IMR-90 (cell line): ENCODE results near the gene ANO9. TPM values are rescaled to one million over a fixed set of nuclear protein-coding genes. Genes with fewer than 3 reads are reported as not detected.

Experiments used
- ATAC-seq: fragments of 200-7000 bp; cut with Tn5 transposase; 2 replicates; pipeline ENCODE4 v1.9.1; 2020; ENCODE audit warnings: low read depth, mild to moderate bottlenecking, moderate library complexity
- BruUV-seq: library from RNA; stranded (reverse); fragments of 400-500 nt; replicated peaks from 2 replicates; lab custom pipeline; 2021; lab: Mats Ljungman, UMichigan
- CTCF ChIA-PET: fragments of 300-600 bp; formaldehyde crosslinking; extraction: SDS; loops from one replicate; lab custom pipeline; 2021; ENCODE audit warnings: antibody characterized with exemption; lab: Yijun Ruan, JAX
- POLR2A ChIA-PET: fragments of 300-600 bp; sonication (Branson Sonifier 250); formaldehyde crosslinking; loops from one replicate; lab custom pipeline; 2022; ENCODE audit warnings: antibody characterized with exemption; ENCODE audit not compliant: unreplicated experiment; lab: Charles Lee
- DNase-seq: peaks from one replicate; pipeline ENCODE4 v3.0.0; 2013
- H2AFZ ChIP-seq: replicated peaks from 2 replicates; pipeline ENCODE3; 2013; ENCODE audit warnings: low read length, mild to moderate bottlenecking; ENCODE audit not compliant: poor library complexity
- H2AK5ac ChIP-seq: 2 replicates; pipeline ENCODE4 v1.6.1; 2013; ENCODE audit warnings: low read depth, low read length, inconsistent platforms
- H2AK9ac ChIP-seq: replicated peaks from 2 replicates; pipeline ENCODE3; 2013; ENCODE audit warnings: mild to moderate bottlenecking, low read depth, low read length, moderate library complexity; ENCODE audit not compliant: poor library complexity
- H2BK120ac ChIP-seq: 2 replicates; pipeline ENCODE4 v1.6.1; 2013; ENCODE audit warnings: low read depth, low read length, inconsistent platforms
- H2BK15ac ChIP-seq: 3 replicates; pipeline ENCODE4 v1.6.1; 2013; ENCODE audit warnings: low read depth, low read length, inconsistent platforms
- H2BK20ac ChIP-seq: 2 replicates; pipeline ENCODE4 v1.6.1; 2013; ENCODE audit warnings: low read depth, mild to moderate bottlenecking, inconsistent platforms, low read length, moderate library complexity
- H2BK5ac ChIP-seq: 2 replicates; pipeline ENCODE4 v1.6.1; 2013; ENCODE audit warnings: mild to moderate bottlenecking, low read depth, low read length, inconsistent platforms; ENCODE audit not compliant: poor library complexity, severe bottlenecking
- H3K14ac ChIP-seq: replicated peaks from 2 replicates; pipeline ENCODE4 v1.6.1; 2013; ENCODE audit warnings: low read depth, low read length, inconsistent platforms
- H3K18ac ChIP-seq: 2 replicates; pipeline ENCODE4 v1.6.1; 2013; ENCODE audit warnings: low read depth, low read length, control low read depth
- H3K23ac ChIP-seq: 2 replicates; pipeline ENCODE4 v1.6.1; 2013; ENCODE audit warnings: low read depth, low read length, inconsistent platforms
- H3K27ac ChIP-seq: 2 replicates; pipeline ENCODE4 v1.5.1; 2013; ENCODE audit warnings: mild to moderate bottlenecking, control low read depth, low read length; ENCODE audit not compliant: insufficient read depth
- H3K27me3 ChIP-seq: 2 replicates; pipeline ENCODE4 v1.6.1; 2013; ENCODE audit warnings: low read length; ENCODE audit not compliant: control insufficient read depth, insufficient read depth
- H3K36me3 ChIP-seq: 2 replicates; pipeline ENCODE4 v1.6.1; 2013; ENCODE audit warnings: low read length, mixed read lengths; ENCODE audit not compliant: control insufficient read depth, insufficient read depth
- H3K4ac ChIP-seq: 2 replicates; pipeline ENCODE4 v1.6.1; 2013; ENCODE audit warnings: low read depth, low read length, inconsistent platforms
- H3K4me1 ChIP-seq: 2 replicates; pipeline ENCODE4 v1.6.1; 2013; ENCODE audit warnings: low read length, mixed read lengths; ENCODE audit not compliant: control insufficient read depth, insufficient read depth
- H3K4me2 ChIP-seq: 2 replicates; pipeline ENCODE4 v1.6.1; 2013; ENCODE audit warnings: low read depth, mild to moderate bottlenecking, control low read depth, low read length, moderate library complexity
- H3K4me3 ChIP-seq: 2 replicates; pipeline ENCODE4 v1.5.1; 2013; ENCODE audit warnings: low read depth, mild to moderate bottlenecking, control low read depth, low read length, moderate library complexity; ENCODE audit not compliant: insufficient read depth
- H3K56ac ChIP-seq: 2 replicates; pipeline ENCODE4 v1.6.1; 2013; ENCODE audit warnings: low read length, inconsistent platforms; ENCODE audit not compliant: insufficient read depth; ENCODE audit errors: extremely low read depth
- H3K79me1 ChIP-seq, 2 experiments: 2 replicates each; pipeline ENCODE4 v1.6.1; 2013; ENCODE audit warnings: low read length in 2 of 2, inconsistent platforms in 1 of 2, low read depth in 1 of 2
- H3K9ac ChIP-seq: 2 replicates; pipeline ENCODE4 v1.6.1; 2013; ENCODE audit warnings: low read depth, low read length, control low read depth
- H3K9me1 ChIP-seq: 2 replicates; pipeline ENCODE4 v1.6.1; 2013; ENCODE audit warnings: low read length, inconsistent platforms; ENCODE audit not compliant: insufficient read depth
- H3K9me3 ChIP-seq: 2 replicates; pipeline ENCODE4 v1.6.1; 2013; ENCODE audit warnings: low read length; ENCODE audit not compliant: control insufficient read depth, insufficient read depth
- H4K20me1 ChIP-seq: 2 replicates; pipeline ENCODE4 v1.6.1; 2013; ENCODE audit warnings: low read length, inconsistent platforms; ENCODE audit not compliant: insufficient read depth
- H4K5ac ChIP-seq: 2 replicates; pipeline ENCODE4 v1.6.1; 2013; ENCODE audit warnings: mild to moderate bottlenecking, low read depth, low read length, control low read depth
- H4K8ac ChIP-seq, 2 experiments: 2 replicates each; pipeline ENCODE4 v1.6.1; 2013; ENCODE audit warnings: low read depth in 2 of 2, low read length in 2 of 2, control low read depth in 1 of 2, inconsistent platforms in 1 of 2
- H4K91ac ChIP-seq: 2 replicates; pipeline ENCODE4 v1.6.1; 2013; ENCODE audit warnings: low read depth, low read length, inconsistent platforms; ENCODE audit not compliant: insufficient read depth
- CEBPB ChIP-seq: IDR thresholded peaks from 2 replicates; pipeline ENCODE4 v1.6.1; 2012; ENCODE audit warnings: low read depth, low read length, improper control_type of control experiment
- CHD1 ChIP-seq: IDR thresholded peaks from 2 replicates; pipeline ENCODE4 v1.6.1; 2012; ENCODE audit warnings: low read depth, low read length, improper control_type of control experiment
- ELK1 ChIP-seq: fragments of 150-350 bp; IDR thresholded peaks from 2 replicates; pipeline ENCODE4 v1.6.1; 2016; ENCODE audit warnings: low read depth, mild to moderate bottlenecking, low read length, moderate library complexity, borderline replicate concordance
- MXI1 ChIP-seq: IDR thresholded peaks from 2 replicates; pipeline ENCODE4 v1.6.1; 2012; ENCODE audit warnings: low read depth, mild to moderate bottlenecking, low read length, moderate library complexity, borderline replicate concordance
- POLR2A ChIP-seq: IDR thresholded peaks from 2 replicates; pipeline ENCODE4 v1.6.1; 2012; ENCODE audit warnings: mild to moderate bottlenecking, low read depth, low read length
- RAD21 ChIP-seq: IDR thresholded peaks from 2 replicates; pipeline ENCODE4 v1.6.1; 2012; ENCODE audit warnings: low read length, improper control_type of control experiment
- RCOR1 ChIP-seq: IDR thresholded peaks from 2 replicates; pipeline ENCODE4 v1.6.1; 2012; ENCODE audit warnings: mild to moderate bottlenecking, low read length, improper control_type of control experiment; ENCODE audit not compliant: insufficient replicate concordance
- SMC3 ChIP-seq: fragments of 150-350 bp; IDR thresholded peaks from 2 replicates; pipeline ENCODE4 v1.6.1; 2016; ENCODE audit warnings: low read depth, mild to moderate bottlenecking, antibody characterized with exemption, low read length, moderate library complexity
- WGBS, 2 experiments: methylation state at CpG; one replicate each; pipeline versions ENCODE4 v1.1.5 to v1.1.7; 2013; ENCODE audit warnings: missing lambda C conversion rate in 2 of 2; ENCODE audit not compliant: insufficient read length in 1 of 2; ENCODE audit errors: extremely low coverage in 2 of 2; 5-methylcytosine and 5-hydroxymethylcytosine counted together
- dilution Hi-C: fragments of 300-500 bp; cut with HindIII; formaldehyde crosslinking; loops from one replicate; pipeline ENCODE4 v1.14.3; 2018; ENCODE audit warnings: low sequenced_read_pairs; ENCODE audit not compliant: unreplicated experiment
- in situ Hi-C: fragments of 300-500 bp; cut with MboI; formaldehyde crosslinking; loops from 3 replicates; pipeline ENCODE4 v1.14.3; 2019; ENCODE audit warnings: low sequenced_read_pairs, inconsistent platforms, mixed read lengths
- intact Hi-C: fragments of 100-400 bp; cut with micrococcal nuclease; formaldehyde crosslinking; loops from 2 replicates; pipeline ENCODE4 v1.10.0; 2022
- polyA plus RNA-seq, 3 experiments: library from polyadenylated mRNA; depleted of rRNA; stranded (reverse); fragments of >200 nt; gene quantifications; 2 replicates each; pipeline ENCODE4 v1.2.3, GENCODE V29; 2012; ENCODE audit warnings: low replicate concordance in 1 of 3
- total RNA-seq: library from RNA; depleted of rRNA; stranded (reverse); fragments of >200 nt; gene quantifications from 2 replicates; pipeline ENCODE4 v1.2.3, GENCODE V29; 2012
- TF ChIP-seq, protein P1 (sequence below): conservative IDR thresholded peaks from 2 replicates; pipeline ENCODE4 v1.5.1; 2012; ENCODE audit warnings: mild to moderate bottlenecking, low read depth, low read length, improper control_type of control experiment

The ANO9 gene
- total and polyA plus RNA-seq, 2 of the 4 experiments (the other 2 are of a cell fraction), result not detected

- TF ChIP-seq CEBPB (no peak), RAD21 (no peak), POLR2A (no peak), RCOR1 (no peak), CHD1 (no peak), ELK1 (no peak), MXI1 (no peak), SMC3 (no peak)
- TF ChIP-seq, protein P1, sequence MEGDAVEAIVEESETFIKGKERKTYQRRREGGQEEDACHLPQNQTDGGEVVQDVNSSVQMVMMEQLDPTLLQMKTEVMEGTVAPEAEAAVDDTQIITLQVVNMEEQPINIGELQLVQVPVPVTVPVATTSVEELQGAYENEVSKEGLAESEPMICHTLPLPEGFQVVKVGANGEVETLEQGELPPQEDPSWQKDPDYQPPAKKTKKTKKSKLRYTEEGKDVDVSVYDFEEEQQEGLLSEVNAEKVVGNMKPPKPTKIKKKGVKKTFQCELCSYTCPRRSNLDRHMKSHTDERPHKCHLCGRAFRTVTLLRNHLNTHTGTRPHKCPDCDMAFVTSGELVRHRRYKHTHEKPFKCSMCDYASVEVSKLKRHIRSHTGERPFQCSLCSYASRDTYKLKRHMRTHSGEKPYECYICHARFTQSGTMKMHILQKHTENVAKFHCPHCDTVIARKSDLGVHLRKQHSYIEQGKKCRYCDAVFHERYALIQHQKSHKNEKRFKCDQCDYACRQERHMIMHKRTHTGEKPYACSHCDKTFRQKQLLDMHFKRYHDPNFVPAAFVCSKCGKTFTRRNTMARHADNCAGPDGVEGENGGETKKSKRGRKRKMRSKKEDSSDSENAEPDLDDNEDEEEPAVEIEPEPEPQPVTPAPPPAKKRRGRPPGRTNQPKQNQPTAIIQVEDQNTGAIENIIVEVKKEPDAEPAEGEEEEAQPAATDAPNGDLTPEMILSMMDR, result no peak
- CTCF ChIA-PET, result no interaction called here
These were observed 8.7 kb downstream of the ANO9 start for GRCh38 chr11:433111-433510.

More at GRCh38 chr11:433111-433510, 8.7 kb downstream of the ANO9 start:
- Histone ChIP-seq H2BK120ac (no peak overlapping the region), H3K36me3 (no peaks in the 10 kb centered on the region), H2AFZ (no peak overlapping the region), H3K4me2 (no peak overlapping the region), H2BK5ac (no peak overlapping the region), H2BK15ac (no peak overlapping the region), H3K56ac (no peak overlapping the region), H3K9me1 (no peaks in the 10 kb centered on the region), H3K4me1 (no peaks in the 10 kb centered on the region), H3K14ac (no peak overlapping the region), H4K8ac (no peak overlapping the region), H3K18ac (no peak overlapping the region), H2BK20ac (no peak overlapping the region), H3K27ac (no peak overlapping the region), H4K5ac (no peak overlapping the region), H3K23ac (no peak overlapping the region), H3K4ac (no peak overlapping the region), H4K91ac (no peak overlapping the region), H3K79me1 (no peaks in the 10 kb centered on the region), H3K9ac (no peak overlapping the region), H3K27me3 (peaks cover 6% of the 10 kb centered on the region), H2AK5ac (no peak overlapping the region), H3K4me3 (no peak overlapping the region), H4K20me1 (no peaks in the 10 kb centered on the region), H3K9me3 (peaks cover 4% of the 10 kb centered on the region; the same call in 1 of the 2 replicates), H2AK9ac (no peak overlapping the region)
- intact Hi-C loops (no loop called here), in situ Hi-C loops (no loop called here), dilution Hi-C loops (no loop called here)
- WGBS, 2 experiments, result 78% methylated on average over 11 of the region's 17 CpGs; no CpG with 5 or more reads in 1 of the 2 experiments
- no peak for ATAC-seq
- DNase-seq, result no peak
- POLR2A ChIA-PET, result no interaction called here
- no TSS peak for BruUV-seq
